ENCODE results near the gene ASIC4.

- TF ChIP-seq CTCF (IDR thresholded peaks at IDR 0.05), result no peak
- no peak for TF ChIP-seq POLR2AphosphoS5 (IDR thresholded peaks at IDR 0.05; ENCODE audit: insufficient read depth in 1 of 2, low read depth in 1 of 2)
- TF ChIP-seq POLR2A (IDR thresholded peaks at IDR 0.05), result no peak
Measured at GRCh38 chr2:219491278-219491963, 22.9 kb upstream of the ASIC4 start.
